Sigmoid colon (tissue), 4 donors: ENCODE data around the gene KIF26A.

Experiments used
- CTCF ChIP-seq, 4 experiments: fragments of 450-650 bp in 3 of 4; fragments of 200-600 bp in 1 of 4; IDR thresholded peaks; one replicate each; pipeline ENCODE4 v1.5.1; 2016 to 2019; ENCODE audit warnings: antibody characterized with exemption in 4 of 4, mild to moderate bottlenecking in 3 of 4, moderate library complexity in 2 of 4
- EP300 ChIP-seq, 4 donors: sonication (generic); formaldehyde crosslinking; IDR thresholded peaks; one replicate each; pipeline ENCODE4 v1.6.1; 2017; ENCODE audit warnings: antibody characterized with exemption in 4 of 4
- POLR2A ChIP-seq, 2 donors: fragments of 450-650 bp; IDR thresholded peaks; one replicate each; pipeline ENCODE4 v1.6.1; 2016; ENCODE audit warnings: antibody characterized with exemption in 2 of 2, mild to moderate bottlenecking in 2 of 2, moderate library complexity in 2 of 2
- POLR2AphosphoS5 ChIP-seq, 4 donors: sonication (generic); formaldehyde crosslinking; IDR thresholded peaks; one replicate each; pipeline ENCODE4 v1.6.1; 2017; ENCODE audit warnings: antibody characterized with exemption in 4 of 4

GRCh38 chr14:104218361-104219180 lies 80.2 kb downstream of the KIF26A start:
- TF ChIP-seq POLR2A (IDR thresholded peaks at IDR 0.05) = no peak
- no peak for TF ChIP-seq POLR2AphosphoS5 (IDR thresholded peaks at IDR 0.05)
- TF ChIP-seq CTCF (IDR thresholded peaks at IDR 0.05) = no peak
- no peak for TF ChIP-seq EP300 (IDR thresholded peaks at IDR 0.05)
